Motor neuron (in vitro differentiated cells): ENCODE measurements around the gene SIT1. TPM values are rescaled to one million over a fixed set of nuclear protein-coding genes. Genes with fewer than 3 reads are reported as not detected.
"Not testable (repeated sequence)": the region's sequence is repeated elsewhere in the genome, so short reads cannot be mapped to it uniquely, and the experiment has no call there.

Source experiments
- ATAC-seq, 8 experiments: fragments of 200-7000 bp; cut with Tn5 transposase; replicated peaks in 6 of 8; 2 replicates each; pipeline ENCODE4 v1.8.0; 2021; ENCODE audit warnings: mild to moderate bottlenecking in 8 of 8, moderate library complexity in 8 of 8
- H3K27ac ChIP-seq, 2 donors: fragments of 250-450 bp; sonication (Bioruptor Pico); 2 replicates each; pipeline ENCODE4 v1.9.0; 2021; ENCODE audit warnings: antibody characterized with exemption in 2 of 2, mild to moderate bottlenecking in 2 of 2, moderate library complexity in 1 of 2
- H3K4me1 ChIP-seq, 2 donors: fragments of 250-450 bp; sonication (Bioruptor Pico); replicated peaks in 1 of 2; 2 replicates each; pipeline ENCODE4 v1.6.1; 2021; ENCODE audit warnings: antibody characterized with exemption in 2 of 2, mild to moderate bottlenecking in 2 of 2, moderate library complexity in 1 of 2
- H3K4me3 ChIP-seq, 5 donors: fragments of 250-450 bp; sonication (Bioruptor Pico); 2 replicates each; pipeline ENCODE4 v1.9.0; 2021; ENCODE audit warnings: antibody characterized with exemption in 5 of 5, mild to moderate bottlenecking in 5 of 5, moderate library complexity in 4 of 5
- WGBS, 10 experiments: fragments of 450-650 bp; shearing (Covaris generic); methylation state at CpG; one replicate each; pipeline ENCODE4 v1.0.0; 2022; 5-methylcytosine and 5-hydroxymethylcytosine counted together
- in situ Hi-C, 9 experiments: fragments of 400-800 bp; cut with MboI; loops; one replicate each; pipeline ENCODE4 v1.15.0; 2021; ENCODE audit warnings: low sequenced_read_pairs in 9 of 9, low pct_unique_long_range_greater_than_20kb in 2 of 9; ENCODE audit not compliant: unreplicated experiment in 9 of 9
- total RNA-seq, 8 experiments: library from RNA; unstranded; fragments of 300-600 nt; gene quantifications; 2 replicates each; pipeline versions ENCODE4 v1.2.3 to v1.2.4, GENCODE V29; 2022

Gene SIT1
- total RNA-seq, 8 experiments from 2014 or later = 0.36 to 0.62 (median 0.46) TPM; not detected in 5

- H3K4me3 ChIP-seq, H3K4me1 ChIP-seq, in situ Hi-C loops, H3K27ac ChIP-seq, ATAC-seq: not testable (repeated sequence)
- WGBS, 10 experiments = 20 to 100% (median 83%) methylated on average over 1 to 8 of the region's 9 CpGs; no CpG with 5 or more reads in 3 of the 10 experiments
Observed at GRCh38 chr9:35637427-35637955, 13.2 kb downstream of the SIT1 start.

DNA sequence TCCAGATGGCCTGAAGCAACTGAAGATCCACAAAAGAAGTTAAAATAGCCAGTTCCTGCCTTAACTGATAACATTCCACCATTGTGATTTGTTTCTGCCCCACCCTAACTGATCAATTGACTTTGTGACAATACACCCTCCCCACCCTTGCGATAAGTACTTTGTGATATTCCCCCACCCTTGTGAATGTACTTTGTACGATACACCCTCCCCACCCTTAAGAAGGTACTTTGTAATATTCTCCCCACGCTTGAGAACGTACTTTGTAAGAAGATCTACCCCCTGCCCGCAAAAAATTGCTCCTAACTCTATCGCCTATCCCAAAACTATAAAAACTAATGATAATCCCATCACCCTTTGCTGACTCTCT lies 13.9 kb downstream of the SIT1 start:
- in situ Hi-C loops, H3K27ac ChIP-seq, H3K4me3 ChIP-seq, ATAC-seq, H3K4me1 ChIP-seq: not testable (repeated sequence)
- WGBS, 10 experiments = 72 to 100% (median 79%) methylated on average over 1 to 4 of the region's 6 CpGs; no CpG with 5 or more reads in 4 of the 10 experiments

DNA sequence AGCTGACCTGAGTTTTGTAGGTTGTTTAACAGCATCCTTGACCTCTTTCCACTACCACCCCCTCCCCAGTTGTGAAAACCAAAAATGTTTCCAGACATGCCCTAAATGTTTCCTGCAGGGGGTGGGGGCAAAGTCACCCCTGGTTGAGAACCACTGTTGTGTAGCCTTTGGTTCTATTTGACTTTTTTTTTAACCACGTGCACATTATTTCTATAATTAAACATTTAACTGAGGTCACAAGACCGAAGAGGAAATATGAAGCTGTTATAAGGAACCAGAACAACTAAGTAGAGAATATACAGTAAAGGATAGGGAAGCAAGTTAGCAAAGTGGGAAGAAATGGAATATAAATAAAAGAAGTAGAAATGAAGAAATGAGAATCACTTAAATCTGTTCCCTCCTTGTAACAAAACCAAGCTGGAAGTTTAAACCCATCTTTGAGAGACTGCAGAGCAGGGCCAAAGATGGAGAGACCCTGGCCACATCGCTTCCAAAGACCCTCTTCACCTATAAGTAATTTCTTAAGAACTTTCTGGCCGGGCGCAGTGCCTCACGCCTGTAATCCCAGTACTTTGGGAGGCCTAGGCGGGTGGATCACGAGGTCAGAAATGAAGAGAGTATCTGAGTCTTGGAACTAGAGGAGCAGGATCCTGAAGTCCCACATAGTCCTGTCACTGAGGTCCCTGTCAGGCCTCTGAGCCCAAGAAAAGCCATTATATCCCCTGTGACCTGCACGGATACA lies 14.4 kb downstream of the SIT1 start:
- H3K4me3 ChIP-seq = no peak overlapping the region
- in situ Hi-C loops = no loop called here
- 45 to 92% (median 83%) methylated on average over 2 to 7 of the region's 9 CpGs for WGBS, 10 experiments
- ATAC-seq = no peak
- H3K4me1 ChIP-seq = no peaks in the 10 kb centered on the region
- H3K27ac ChIP-seq = no peak overlapping the region

GRCh38 chr9:35635730-35636129 lies 15.0 kb downstream of the SIT1 start:
- Histone ChIP-seq H3K4me1 (no peaks in the 10 kb centered on the region), H3K27ac (no peak overlapping the region), H3K4me3 (no peak overlapping the region)
- ATAC-seq = no peak
- in situ Hi-C loops = no loop called here

DNA sequence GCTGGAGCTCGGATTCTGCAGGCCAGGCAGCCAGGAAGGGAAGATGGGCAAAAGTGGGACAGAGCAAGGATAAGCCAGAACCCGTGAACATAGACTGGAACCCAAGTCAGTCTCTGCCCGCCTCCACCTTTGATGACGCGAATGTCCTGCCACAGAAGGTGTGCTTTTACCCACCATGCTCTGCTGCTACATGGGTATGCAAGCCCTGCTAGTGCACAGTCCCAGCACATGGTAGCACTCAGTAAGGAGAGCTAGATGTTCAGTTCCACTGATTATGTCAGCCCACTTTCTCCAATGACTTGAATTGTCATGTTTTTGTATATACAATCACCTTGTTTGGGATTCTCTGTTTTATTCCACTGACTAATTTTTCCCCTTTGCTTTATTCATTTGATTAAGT lies 21.1 kb downstream of the SIT1 start:
- 71 to 100% (median 89%) methylated on average over 1 to 5 of the region's 5 CpGs; no CpG with 5 or more reads in 5 of the 10 experiments for WGBS, 10 experiments
- Histone ChIP-seq H3K4me3 (no peak overlapping the region), H3K4me1 (no peaks in the 10 kb centered on the region), H3K27ac (no peak overlapping the region)
- in situ Hi-C loops = loop anchor here in 1 of 9 experiments (10.0 kb wide), 1 partner anchor 65 kb away; a partner anchor contains a TSS
- no peak for ATAC-seq

DNA sequence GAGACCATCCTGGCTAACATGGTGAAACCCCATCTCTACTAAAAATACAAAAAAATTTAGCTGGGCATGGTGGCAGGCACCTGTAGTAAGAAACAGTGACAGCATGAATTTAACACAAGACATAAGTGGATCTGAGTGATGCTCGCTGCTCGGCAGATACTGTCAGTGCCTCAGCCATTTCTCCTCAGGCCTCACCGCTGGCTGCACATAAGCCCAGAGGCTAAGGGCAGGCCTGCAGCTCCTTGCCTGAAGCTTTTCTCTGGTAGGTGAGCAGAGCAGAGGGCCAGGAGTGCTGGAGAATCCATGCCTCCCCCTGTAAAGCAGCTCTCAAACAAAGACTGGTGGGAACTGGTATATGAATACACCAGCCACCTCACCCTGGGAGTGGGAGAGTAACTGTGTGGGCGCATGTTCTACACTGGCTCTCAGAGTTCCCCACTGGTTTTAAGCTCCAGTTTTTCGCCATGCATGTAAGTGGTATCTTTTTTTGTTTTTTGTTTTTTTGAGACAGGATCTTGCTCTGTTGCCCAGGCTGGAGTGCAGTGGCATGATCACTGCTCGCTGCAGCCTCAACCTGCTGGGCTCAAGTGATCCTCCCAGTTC lies 22.2 kb downstream of the SIT1 start:
- Histone ChIP-seq H3K4me1 (no peaks in the 10 kb centered on the region), H3K27ac (no peak overlapping the region), H3K4me3 (no peak overlapping the region)
- in situ Hi-C loops = loop anchor here in 1 of 9 experiments (10.0 kb wide), 1 partner anchor 64 kb away; a partner anchor contains a TSS
- ATAC-seq = no peak
- 80 to 100% (median 90%) methylated on average over 1 to 3 of the region's 6 CpGs; no CpG with 5 or more reads in 3 of the 10 experiments for WGBS, 10 experiments

GRCh38 chr9:35627575-35627974 lies 23.2 kb downstream of the SIT1 start:
- Histone ChIP-seq H3K27ac (no peak overlapping the region), H3K4me1 (no peaks in the 10 kb centered on the region), H3K4me3 (no peak overlapping the region)
- 72 to 100% (median 86%) methylated on average over 1 to 2 of the region's 2 CpGs; no CpG with 5 or more reads in 3 of the 10 experiments for WGBS, 10 experiments
- no peak for ATAC-seq
- in situ Hi-C loops = loop anchor here in 1 of 9 experiments (10.0 kb wide), 1 partner anchor 63 kb away; a partner anchor contains a TSS

DNA sequence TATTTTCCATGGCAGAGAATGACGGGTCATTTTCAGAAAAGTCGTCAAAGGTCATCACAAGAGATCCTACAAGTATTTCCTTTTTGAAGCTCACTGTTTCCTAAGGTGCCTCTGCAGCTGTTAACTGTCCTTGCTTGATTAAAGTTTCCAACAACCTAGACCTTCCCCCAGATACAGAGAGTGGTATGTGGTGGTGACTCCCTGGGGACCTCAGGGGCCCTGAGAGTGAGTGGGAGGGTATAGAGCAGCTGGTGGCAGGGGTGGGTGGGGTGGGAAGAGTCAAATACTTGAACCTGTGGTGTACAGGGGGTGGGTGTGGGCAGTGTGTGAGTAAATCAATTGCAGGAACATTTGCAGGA lies 31.0 kb downstream of the SIT1 start:
- Histone ChIP-seq H3K4me3 (no peak overlapping the region), H3K27ac (no peak overlapping the region), H3K4me1 (no peaks in the 10 kb centered on the region)
- in situ Hi-C loops = loop anchor here in 2 of 9 experiments (10.0 to 25.0 kb wide), 2 partner anchors 55 to 107 kb away; a partner anchor contains a TSS
- WGBS, 10 experiments = 52 to 76% (median 60%) methylated on average over 1 to 2 of the region's 2 CpGs; no CpG with 5 or more reads in 7 of the 10 experiments
- no peak for ATAC-seq

- no peaks in the 10 kb centered on the region for H3K4me1 ChIP-seq
- no peak overlapping the region for H3K27ac ChIP-seq
- H3K4me3 ChIP-seq = no peak overlapping the region
- in situ Hi-C loops = loop anchor here in 1 of 9 experiments (25.0 kb wide), 1 partner anchor 107 kb away; no protein-coding TSS in a partner anchor
- no peak for ATAC-seq
- WGBS, 10 experiments = 78 to 100% (median 93%) methylated on average over 1 to 6 of the region's 17 CpGs; no CpG with 5 or more reads in 3 of the 10 experiments
Observed at GRCh38 chr9:35618854-35619799, 31.6 kb downstream of the SIT1 start.

DNA sequence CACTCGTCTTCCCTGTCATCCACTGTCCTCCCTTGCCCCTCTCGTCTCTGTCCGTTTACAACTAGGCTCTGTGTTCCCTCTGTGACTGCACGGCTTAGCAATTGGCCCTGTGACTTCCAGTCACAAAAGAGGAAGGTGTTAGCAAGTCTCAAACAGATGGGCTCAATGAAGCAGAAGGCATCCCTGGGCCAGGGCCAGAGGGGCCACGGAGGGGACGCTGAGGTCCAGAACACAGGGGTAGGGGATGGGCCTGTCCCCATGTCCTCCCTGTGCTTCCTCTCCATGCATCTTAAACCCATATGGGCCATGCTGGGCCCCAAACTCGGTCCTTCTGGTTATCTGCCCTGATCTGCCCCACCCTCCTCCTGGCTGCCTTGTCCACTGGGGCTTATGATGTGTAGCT lies 32.4 kb downstream of the SIT1 start, which contains the start of gene CD72:
Gene CD72, minus strand, starts transcription at position 89 of the 403 bp plus-strand sequence. CDS start 110 bp downstream, outside the sequence.
- Histone ChIP-seq H3K27ac (no peak within 1 kb of the TSS), H3K4me1 (no peaks in the 10 kb centered on the region), H3K4me3 (peak within 1 kb of the TSS in 3 of 5 donors; percentile 10 to 17 (median 12))
- ATAC-seq = peak in 4 of 8 experiments; percentile 38 to 67 (median 58)
- 60 to 67% methylated on average over 1 of the region's 7 CpGs; no CpG with 5 or more reads in 8 of the 10 experiments for WGBS, 10 experiments
- in situ Hi-C loops = loop anchor here in 1 of 9 experiments (25.0 kb wide), 1 partner anchor 106 kb away; no protein-coding TSS in a partner anchor

DNA sequence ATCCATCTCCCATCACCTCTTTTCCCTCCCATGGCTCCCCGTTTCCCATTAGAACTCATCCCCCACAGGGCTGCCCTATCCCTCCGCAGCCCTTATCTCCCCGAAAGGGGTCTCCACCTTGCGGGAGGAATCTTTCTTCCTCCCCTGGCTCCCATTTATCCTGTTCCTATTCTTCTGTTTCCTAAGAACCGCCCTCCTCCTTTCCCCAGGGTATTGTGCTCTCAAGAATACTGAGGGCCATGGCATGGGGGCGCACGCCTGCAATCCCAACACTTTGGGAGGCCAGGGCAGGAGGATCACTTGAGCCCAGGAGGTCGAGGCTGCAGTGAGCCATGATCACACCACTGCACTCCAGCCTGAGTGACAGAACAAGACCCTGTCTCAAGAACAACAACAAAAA lies 33.2 kb downstream of the SIT1 start:
- no peak for ATAC-seq
- in situ Hi-C loops = loop anchor here in 1 of 9 experiments (25.0 kb wide), 1 partner anchor 105 kb away; no protein-coding TSS in a partner anchor
- H3K27ac ChIP-seq = no peak overlapping the region
- H3K4me1 ChIP-seq = no peaks in the 10 kb centered on the region
- WGBS, 10 experiments = 20 to 100% (median 75%) methylated on average over 1 to 7 of the region's 8 CpGs
- no peak overlapping the region for H3K4me3 ChIP-seq
